Loucy (cell line): Measurements from ENCODE around the gene WARS2.

ENCODE experiments used
- CTCF ChIP-seq: fragments of 200-600 bp; sonication (generic); conservative IDR thresholded peaks from 2 replicates; pipeline ENCODE4 v1.5.1; 2014; ENCODE audit warnings: mild to moderate bottlenecking, antibody characterized with exemption, low read length
- EZH2phosphoT487 ChIP-seq: fragments of 200-600 bp; IDR thresholded peaks from 2 replicates; pipeline ENCODE4 v1.6.1; 2018; ENCODE audit warnings: antibody characterized with exemption, mild to moderate bottlenecking, moderate library complexity, borderline replicate concordance

DNA sequence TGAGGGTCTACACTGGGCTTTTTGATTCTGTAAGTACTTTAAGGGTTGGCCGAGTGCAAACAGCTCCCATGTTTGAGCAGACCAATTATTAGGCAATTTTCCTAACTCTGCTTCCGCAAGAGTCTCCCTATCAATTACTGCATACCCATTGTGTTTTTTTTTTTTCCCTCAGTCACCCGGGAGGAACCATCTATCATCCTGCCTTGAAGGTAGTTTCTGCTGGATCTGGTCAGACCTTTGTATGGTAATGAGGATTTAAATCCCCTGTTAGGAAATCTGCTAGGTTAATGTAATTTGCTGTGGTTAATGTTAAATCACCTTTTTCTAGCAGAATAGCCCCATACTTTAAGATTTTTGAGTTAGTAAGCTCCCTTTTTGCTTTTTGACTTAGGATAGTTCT, 40.8 kb upstream of the WARS2 start:
- no peak for TF ChIP-seq CTCF
- TF ChIP-seq EZH2phosphoT487 = no peak
